Colonic mucosa (tissue), 4 donors: ENCODE measurements around the gene PRKCA. TPM values are rescaled to one million over a fixed set of nuclear protein-coding genes. Genes with fewer than 3 reads are reported as not detected.
A peak's percentile ranks its signal among the peaks of the same experiment; 100 is the strongest.

Source experiments
- DNase-seq: peaks from one replicate; pipeline ENCODE4 v3.0.0-alpha.2; 2020
- H3K27ac ChIP-seq: fragments of 200-600 bp; one replicate; pipeline ENCODE4 v1.8.0; 2021
- H3K27me3 ChIP-seq: fragments of 200-600 bp; one replicate; pipeline ENCODE4 v1.8.0; 2021
- H3K36me3 ChIP-seq: fragments of 200-600 bp; one replicate; pipeline ENCODE4 v1.8.0; 2021
- H3K4me1 ChIP-seq: fragments of 200-600 bp; one replicate; pipeline ENCODE4 v1.8.0; 2021; ENCODE audit warnings: mild to moderate bottlenecking
- H3K4me3 ChIP-seq: fragments of 200-600 bp; one replicate; pipeline ENCODE4 v1.8.0; 2021
- H3K9ac ChIP-seq, 2 donors: one replicate each; pipeline ENCODE4 v1.7.0; 2013; ENCODE audit warnings: control low read depth in 2 of 2, low read depth in 2 of 2, low read length in 2 of 2
- H3K9me3 ChIP-seq: fragments of 200-600 bp; one replicate; pipeline ENCODE4 v1.8.0; 2021
- intact Hi-C: fragments of 100-400 bp; cut with DNase I; formaldehyde crosslinking; loops from one replicate; pipeline ENCODE4 v1.14.1; 2022
- total RNA-seq, 2 donors: library from RNA; stranded (reverse); fragmentation: NEBNext Ultra II Directional in 1 of 2; extraction: Animal tissue kit (Norgen Biotek cat#: 25700) in 1 of 2; gene quantifications; one replicate each; pipeline ENCODE4 v1.2.1, GENCODE V29; 2021
- TF ChIP-seq, protein P1 (sequence below): fragments of 200-600 bp; IDR thresholded peaks from one replicate; pipeline ENCODE4 v1.8.0; 2022; ENCODE audit warnings: antibody characterized with exemption, mild to moderate bottlenecking
- donor health status: healthy.
- donor health status: DM: no; HTN: no; CAD: no.
- donor health status: DM: no; HTN: no; CAD: no.

The PRKCA gene
- total RNA-seq, 2 donors from 2014 or later: 40.0 to 41.8 TPM

DNA sequence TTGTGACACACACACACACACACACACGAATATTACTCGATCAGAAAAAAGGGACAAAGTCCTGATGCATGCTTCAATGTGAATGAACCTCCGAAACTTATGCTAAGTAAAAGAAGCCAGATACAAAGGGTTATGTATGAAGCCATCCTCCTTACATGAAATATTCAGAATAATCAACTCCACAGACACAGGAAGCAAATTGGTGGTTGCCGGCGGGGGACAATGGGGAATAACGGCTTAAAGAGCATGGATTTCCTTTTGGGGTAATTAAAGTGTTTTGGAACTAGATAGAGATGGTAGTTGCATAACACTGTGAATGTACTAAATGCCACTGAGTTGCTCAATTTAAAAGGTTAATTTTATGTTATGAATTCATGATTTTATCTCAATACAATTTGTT lies 524.4 kb downstream of the PRKCA start:
- DNase-seq: no peak
- TF ChIP-seq, protein P1, sequence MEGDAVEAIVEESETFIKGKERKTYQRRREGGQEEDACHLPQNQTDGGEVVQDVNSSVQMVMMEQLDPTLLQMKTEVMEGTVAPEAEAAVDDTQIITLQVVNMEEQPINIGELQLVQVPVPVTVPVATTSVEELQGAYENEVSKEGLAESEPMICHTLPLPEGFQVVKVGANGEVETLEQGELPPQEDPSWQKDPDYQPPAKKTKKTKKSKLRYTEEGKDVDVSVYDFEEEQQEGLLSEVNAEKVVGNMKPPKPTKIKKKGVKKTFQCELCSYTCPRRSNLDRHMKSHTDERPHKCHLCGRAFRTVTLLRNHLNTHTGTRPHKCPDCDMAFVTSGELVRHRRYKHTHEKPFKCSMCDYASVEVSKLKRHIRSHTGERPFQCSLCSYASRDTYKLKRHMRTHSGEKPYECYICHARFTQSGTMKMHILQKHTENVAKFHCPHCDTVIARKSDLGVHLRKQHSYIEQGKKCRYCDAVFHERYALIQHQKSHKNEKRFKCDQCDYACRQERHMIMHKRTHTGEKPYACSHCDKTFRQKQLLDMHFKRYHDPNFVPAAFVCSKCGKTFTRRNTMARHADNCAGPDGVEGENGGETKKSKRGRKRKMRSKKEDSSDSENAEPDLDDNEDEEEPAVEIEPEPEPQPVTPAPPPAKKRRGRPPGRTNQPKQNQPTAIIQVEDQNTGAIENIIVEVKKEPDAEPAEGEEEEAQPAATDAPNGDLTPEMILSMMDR: no peak
- Histone ChIP-seq H3K4me3 (no peak overlapping the region), H3K27me3 (peaks cover 5% of the 10 kb centered on the region), H3K27ac (no peak overlapping the region), H3K36me3 (no peaks in the 10 kb centered on the region), H3K4me1 (no peaks in the 10 kb centered on the region), H3K9me3 (no peaks in the 10 kb centered on the region), H3K9ac (no peak overlapping the region)
- intact Hi-C loops: no loop called here

DNA sequence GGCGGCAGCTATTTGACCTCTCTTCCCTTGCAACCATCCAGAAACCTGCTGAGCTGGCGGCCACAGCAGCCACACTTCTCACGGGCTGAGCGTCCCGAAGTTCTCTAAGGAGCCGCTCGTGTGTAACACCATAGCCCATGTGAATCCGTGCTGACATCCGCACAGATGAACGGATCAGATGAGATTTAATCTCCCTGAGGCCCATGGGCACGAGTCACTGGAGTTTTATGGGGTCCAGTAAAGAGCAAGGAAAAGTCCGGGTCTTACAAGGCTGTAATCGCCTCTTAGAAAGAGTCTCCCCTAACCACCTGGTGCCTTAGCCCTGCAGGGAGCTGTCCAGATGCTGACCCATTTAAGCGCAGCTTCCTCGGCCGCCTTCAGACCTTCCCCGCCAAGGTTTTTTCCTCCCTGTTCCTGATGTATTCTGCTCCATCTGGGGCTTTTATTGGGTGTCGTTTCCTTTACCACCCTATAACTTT lies 527.0 kb downstream of the PRKCA start:
- intact Hi-C loops: no loop called here
- peaks cover 9% of the 10 kb centered on the region for H3K27me3 ChIP-seq
- no peaks in the 10 kb centered on the region for H3K4me1 ChIP-seq
- TF ChIP-seq, protein P1: no peak
- H3K9me3 ChIP-seq: no peaks in the 10 kb centered on the region
- no peak overlapping the region for H3K9ac ChIP-seq
- H3K4me3 ChIP-seq: no peak overlapping the region
- H3K27ac ChIP-seq: no peak overlapping the region
- DNase-seq: peak; percentile 23
- H3K36me3 ChIP-seq: no peaks in the 10 kb centered on the region

DNA sequence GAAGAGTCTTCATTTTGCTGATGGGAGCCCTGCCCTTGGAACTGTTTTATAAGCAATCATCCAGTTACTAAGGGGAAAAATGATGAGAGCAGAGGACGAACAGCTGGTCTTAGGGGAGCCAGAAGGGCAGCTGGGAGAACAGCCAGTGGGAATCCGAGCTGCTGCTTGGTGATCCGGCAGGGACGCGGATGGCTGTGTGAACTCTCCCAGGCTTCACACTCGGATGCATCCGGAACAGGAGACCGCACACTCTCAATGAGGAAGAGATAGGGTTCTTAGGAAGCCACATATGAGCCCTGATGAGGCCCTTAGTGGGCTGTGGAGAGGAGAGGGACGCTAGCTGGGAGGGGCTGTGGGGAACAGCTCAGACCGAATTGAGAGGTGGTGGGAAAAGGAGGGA lies 527.5 kb downstream of the PRKCA start:
- Histone ChIP-seq H3K36me3 (no peaks in the 10 kb centered on the region), H3K27me3 (peaks cover 14% of the 10 kb centered on the region), H3K27ac (no peak overlapping the region), H3K4me3 (no peak overlapping the region), H3K9me3 (no peaks in the 10 kb centered on the region), H3K9ac (no peak overlapping the region), H3K4me1 (no peaks in the 10 kb centered on the region)
- no peak for DNase-seq
- TF ChIP-seq, protein P1: no peak
- intact Hi-C loops: no loop called here

DNA sequence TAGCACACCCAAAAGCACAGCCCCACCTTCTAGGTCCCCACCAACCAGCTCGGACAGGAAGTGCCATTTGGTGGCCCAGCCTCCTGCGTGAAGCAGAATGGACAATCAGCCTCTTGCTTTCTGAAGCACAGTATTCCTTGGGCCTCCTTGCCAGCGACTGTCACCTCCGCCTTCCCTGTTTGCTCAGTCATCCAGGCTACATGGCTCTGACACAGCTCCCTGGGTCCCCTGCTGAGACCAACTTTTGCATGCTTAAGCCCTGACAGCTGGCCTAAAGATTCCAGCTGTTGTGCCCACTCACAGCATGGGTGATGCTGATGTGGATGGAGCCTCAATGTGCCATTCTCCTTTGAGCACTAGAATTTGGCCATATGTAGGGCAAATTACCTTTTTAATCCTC lies 528.0 kb downstream of the PRKCA start:
- Histone ChIP-seq H3K36me3 (no peaks in the 10 kb centered on the region), H3K27me3 (peaks cover 19% of the 10 kb centered on the region), H3K27ac (no peak overlapping the region), H3K9ac (no peak overlapping the region), H3K4me3 (no peak overlapping the region), H3K4me1 (no peaks in the 10 kb centered on the region), H3K9me3 (no peaks in the 10 kb centered on the region)
- TF ChIP-seq, protein P1: no peak
- intact Hi-C loops: no loop called here
- no peak for DNase-seq

DNA sequence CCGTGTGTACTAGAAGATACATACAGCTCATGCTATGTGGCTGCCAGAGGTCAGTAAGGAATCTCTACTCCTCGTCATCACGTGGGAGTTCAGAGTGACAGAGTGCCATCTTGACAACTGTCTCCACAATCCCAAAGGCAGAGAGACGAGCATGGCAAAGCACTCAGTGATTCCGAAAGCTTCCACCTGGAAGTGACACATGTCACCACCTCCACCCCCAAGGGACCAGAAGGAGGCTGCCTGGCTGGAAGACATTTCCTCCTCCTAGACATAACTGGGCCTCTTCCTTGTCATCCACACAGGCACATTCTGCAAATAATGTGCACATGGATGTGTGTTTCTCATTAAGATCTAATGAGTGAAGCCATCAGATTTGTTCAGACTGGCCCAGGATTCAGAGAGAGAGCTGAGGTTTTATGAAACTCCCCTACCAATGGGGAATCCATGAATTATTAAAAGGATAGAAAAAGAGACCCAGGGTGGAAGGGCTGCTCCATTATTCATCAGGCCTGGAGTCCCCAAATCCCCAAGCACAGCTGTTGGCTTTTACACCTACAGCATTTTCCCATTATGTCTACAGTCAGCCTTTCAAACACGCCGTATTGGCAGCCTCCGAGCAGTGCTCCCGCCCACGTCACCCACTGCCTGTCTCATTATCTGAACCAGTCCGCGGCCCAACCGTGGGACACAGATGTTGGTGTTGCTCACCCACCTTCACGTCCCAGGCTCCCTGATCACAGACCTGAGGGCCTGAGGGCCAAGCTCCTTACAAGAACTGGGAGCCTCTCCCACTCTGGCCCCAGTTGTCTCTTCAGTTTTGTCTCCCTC lies 529.2 kb downstream of the PRKCA start:
- Histone ChIP-seq H3K27me3 (peaks cover 31% of the 10 kb centered on the region), H3K9ac (no peak overlapping the region), H3K4me3 (no peak overlapping the region), H3K27ac (no peak overlapping the region), H3K9me3 (no peaks in the 10 kb centered on the region), H3K36me3 (no peaks in the 10 kb centered on the region), H3K4me1 (no peaks in the 10 kb centered on the region)
- DNase-seq: no peak
- intact Hi-C loops: no loop called here
- TF ChIP-seq, protein P1: no peak
